Measurements from ENCODE around the gene PLAC1.
A peak's percentile ranks its signal among the peaks of the same experiment; 100 is the strongest.

Gene PLAC1

GRCh38 chrX:134695999-134696398, 37.7 kb upstream of the PLAC1 start:
- TF ChIP-seq TSHZ2 (CRISPR knock-in tag; IDR thresholded peaks at IDR 0.05) (no peak), PPARA (CRISPR knock-in tag; IDR thresholded peaks at IDR 0.05; ENCODE audit: borderline replicate concordance) (no peak), ZFP30 (CRISPR knock-in tag; IDR thresholded peaks at IDR 0.05) (no peak), ZFP3 (CRISPR knock-in tag; IDR thresholded peaks at IDR 0.05) (no peak), ZNF8 (CRISPR knock-in tag; IDR thresholded peaks at IDR 0.05) (no peak), ZC3H10 (CRISPR knock-in tag; IDR thresholded peaks at IDR 0.05) (no peak)
- no peak for ATAC-seq

- peak; percentile 44 for ATAC-seq
- TF ChIP-seq OSR1 (CRISPR knock-in tag; IDR thresholded peaks at IDR 0.05) (no peak), SNAI2 (CRISPR knock-in tag; IDR thresholded peaks at IDR 0.05) (no peak), TCF4 (CRISPR knock-in tag; IDR thresholded peaks at IDR 0.05; ENCODE audit: borderline replicate concordance) (no peak), CREB5 (CRISPR knock-in tag; IDR thresholded peaks at IDR 0.05; ENCODE audit: low read depth) (no peak), ISL1 (CRISPR knock-in tag; IDR thresholded peaks at IDR 0.05) (peak; percentile 81)
Observed at GRCh38 chrX:134694333-134695322, 36.4 kb upstream of the PLAC1 start.

- no peak for ATAC-seq
- TF ChIP-seq CSDC2 (CRISPR knock-in tag; IDR thresholded peaks at IDR 0.05) (no peak), TCF4 (CRISPR knock-in tag; IDR thresholded peaks at IDR 0.05; ENCODE audit: borderline replicate concordance) (no peak), BACH2 (CRISPR knock-in tag; IDR thresholded peaks at IDR 0.05; ENCODE audit: borderline replicate concordance) (no peak), ZFP3 (CRISPR knock-in tag; IDR thresholded peaks at IDR 0.05) (no peak), ZNF565 (CRISPR knock-in tag; conservative IDR thresholded peaks at IDR 0.05; ENCODE audit: low read depth) (no peak)
Observed at GRCh38 chrX:134693644-134694043, 35.4 kb upstream of the PLAC1 start.

GRCh38 chrX:134692990-134693389, 34.7 kb upstream of the PLAC1 start:
- ATAC-seq, result peak; percentile 51
- TF ChIP-seq ZFP3 (CRISPR knock-in tag; IDR thresholded peaks at IDR 0.05) (no peak), OSR1 (CRISPR knock-in tag; IDR thresholded peaks at IDR 0.05) (no peak), TCF4 (CRISPR knock-in tag; IDR thresholded peaks at IDR 0.05; ENCODE audit: borderline replicate concordance) (no peak), ZFP30 (CRISPR knock-in tag; IDR thresholded peaks at IDR 0.05) (no peak), SNAI2 (CRISPR knock-in tag; IDR thresholded peaks at IDR 0.05) (no peak), CSDC2 (CRISPR knock-in tag; IDR thresholded peaks at IDR 0.05) (no peak), ISL1 (CRISPR knock-in tag; IDR thresholded peaks at IDR 0.05) (no peak), PATZ1 (CRISPR knock-in tag; IDR thresholded peaks at IDR 0.05; ENCODE audit: borderline replicate concordance) (no peak), ESRRG (CRISPR knock-in tag; IDR thresholded peaks at IDR 0.05) (no peak), GLIS3 (CRISPR knock-in tag; IDR thresholded peaks at IDR 0.05) (no peak), TSHZ2 (CRISPR knock-in tag; IDR thresholded peaks at IDR 0.05) (no peak), CREB5 (CRISPR knock-in tag; IDR thresholded peaks at IDR 0.05; ENCODE audit: low read depth) (no peak), TOX (CRISPR knock-in tag; IDR thresholded peaks at IDR 0.05; ENCODE audit: borderline replicate concordance) (no peak), CSRNP3 (CRISPR knock-in tag; IDR thresholded peaks at IDR 0.05) (no peak), POU6F1 (CRISPR knock-in tag; IDR thresholded peaks at IDR 0.05; ENCODE audit: borderline replicate concordance, low read depth) (no peak), PPARA (CRISPR knock-in tag; IDR thresholded peaks at IDR 0.05; ENCODE audit: borderline replicate concordance) (no peak), ZC3H10 (CRISPR knock-in tag; IDR thresholded peaks at IDR 0.05) (no peak)
